DMS153 (cell line): ENCODE measurements around the gene SPINK13.
"Not testable (repeated sequence)": the region's sequence is repeated elsewhere in the genome, so short reads cannot be mapped to it uniquely, and the experiment has no call there.

Experiments used
- DNase-seq: peaks from one replicate; lab custom pipeline; 2025; lab: John Stamatoyannopoulos, UW

The SPINK13 gene

GRCh38 chr5:148268566-148268965, at the start of gene SPINK13:
SPINK13 (plus strand) TSS chr5:148268794; CDS start chr5:148270073, 1,279 bp downstream.
- no peak for DNase-seq

- no peak for DNase-seq
These were observed 47.1 kb upstream of the SPINK13 start for GRCh38 chr5:148221508-148221907.

- DNase-seq = no peak
These were observed 44.4 kb upstream of the SPINK13 start for GRCh38 chr5:148224117-148224742.

- DNase-seq = no peak
These were observed 40.1 kb upstream of the SPINK13 start for GRCh38 chr5:148228392-148228984.

- no peak for DNase-seq
These were observed 38.8 kb upstream of the SPINK13 start for GRCh38 chr5:148229840-148230239.

- DNase-seq = no peak
These were observed 38.4 kb upstream of the SPINK13 start for GRCh38 chr5:148230240-148230639.

GRCh38 chr5:148237785-148238417, 30.7 kb upstream of the SPINK13 start:
- DNase-seq = no peak

- DNase-seq = no peak
These were observed 30.2 kb upstream of the SPINK13 start, which contains the start of gene MARCOL for GRCh38 chr5:148238418-148238794. MARCOL (plus strand) TSS chr5:148238525; CDS start chr5:148238598, 73 bp downstream.

GRCh38 chr5:148248894-148249293, 19.7 kb upstream of the SPINK13 start:
- DNase-seq = no peak

- DNase-seq = no peak
These were observed 13.1 kb upstream of the SPINK13 start for GRCh38 chr5:148255456-148255855.

GRCh38 chr5:148259288-148259687, 9.3 kb upstream of the SPINK13 start:
- no peak for DNase-seq

GRCh38 chr5:148261221-148261620, 7.4 kb upstream of the SPINK13 start:
- no peak for DNase-seq

- no peak for DNase-seq
These were observed 632 bp upstream of the SPINK13 start for GRCh38 chr5:148267962-148268361.

GRCh38 chr5:148275129-148275528, 6.5 kb downstream of the SPINK13 start:
- not testable (repeated sequence) for DNase-seq

GRCh38 chr5:148280893-148281292, 12.3 kb downstream of the SPINK13 start:
- not testable (repeated sequence) for DNase-seq

GRCh38 chr5:148281336-148281735, 12.7 kb downstream of the SPINK13 start:
- not testable (repeated sequence) for DNase-seq

- DNase-seq = no peak
These were observed 21.9 kb downstream of the SPINK13 start for GRCh38 chr5:148290271-148291195.

GRCh38 chr5:148297731-148298130, 29.1 kb downstream of the SPINK13 start:
- DNase-seq = no peak

GRCh38 chr5:148306446-148306845, 37.9 kb downstream of the SPINK13 start:
- no peak for DNase-seq

- no peak for DNase-seq
These were observed 40.4 kb downstream of the SPINK13 start for GRCh38 chr5:148309019-148309418.

GRCh38 chr5:148309746-148310145, 41.2 kb downstream of the SPINK13 start:
- no peak for DNase-seq

- no peak for DNase-seq
These were observed 42.9 kb downstream of the SPINK13 start for GRCh38 chr5:148311484-148311883.
